Femur (tissue), 1 donor: ENCODE results near the gene GPC3.
A peak's percentile ranks its signal among the peaks of the same experiment; 100 is the strongest.
"Not testable (repeated sequence)": the region's sequence is repeated elsewhere in the genome, so short reads cannot be mapped to it uniquely, and the experiment has no call there.

Experiments
- DNase-seq: peaks from one replicate; pipeline ENCODE4 v3.0.0-alpha.2; 2017

Gene GPC3

GRCh38 chrX:133638285-133638684, 347.1 kb downstream of the GPC3 start:
- peak; percentile 39 for DNase-seq

GRCh38 chrX:133637765-133638164, 347.6 kb downstream of the GPC3 start:
- DNase-seq = no peak

GRCh38 chrX:133636009-133636408, 349.4 kb downstream of the GPC3 start:
- no peak for DNase-seq

GRCh38 chrX:133634416-133634815, 351.0 kb downstream of the GPC3 start:
- no peak for DNase-seq

- DNase-seq = no peak
These were observed 351.4 kb downstream of the GPC3 start for GRCh38 chrX:133633950-133634349.

GRCh38 chrX:133633162-133633561, 352.2 kb downstream of the GPC3 start:
- DNase-seq = no peak

- DNase-seq = no peak
These were observed 355.0 kb downstream of the GPC3 start for GRCh38 chrX:133630362-133630761.

GRCh38 chrX:133627673-133628072, 357.7 kb downstream of the GPC3 start:
- no peak for DNase-seq

GRCh38 chrX:133621384-133621783, 364.0 kb downstream of the GPC3 start:
- DNase-seq = not testable (repeated sequence)

GRCh38 chrX:133611676-133612075, 373.7 kb downstream of the GPC3 start:
- DNase-seq = no peak

- DNase-seq = no peak
These were observed 375.3 kb downstream of the GPC3 start for GRCh38 chrX:133610056-133610455.

- DNase-seq = no peak
These were observed 376.2 kb downstream of the GPC3 start for GRCh38 chrX:133609166-133609565.

- no peak for DNase-seq
These were observed 377.0 kb downstream of the GPC3 start for GRCh38 chrX:133608406-133608805.

GRCh38 chrX:133607419-133608348, 377.7 kb downstream of the GPC3 start:
- no peak for DNase-seq

GRCh38 chrX:133606990-133607389, 378.4 kb downstream of the GPC3 start:
- DNase-seq = no peak

GRCh38 chrX:133604801-133605200, 380.6 kb downstream of the GPC3 start:
- DNase-seq = no peak

GRCh38 chrX:133602881-133603280, 382.5 kb downstream of the GPC3 start:
- DNase-seq = no peak

- no peak for DNase-seq
These were observed 384.3 kb downstream of the GPC3 start for GRCh38 chrX:133601116-133601515.

GRCh38 chrX:133600536-133600935, 384.9 kb downstream of the GPC3 start:
- no peak for DNase-seq

GRCh38 chrX:133598601-133599335, 386.6 kb downstream of the GPC3 start:
- DNase-seq = no peak

GRCh38 chrX:133594156-133594555, 391.2 kb downstream of the GPC3 start:
- no peak for DNase-seq

GRCh38 chrX:133593531-133593930, 391.9 kb downstream of the GPC3 start:
- no peak for DNase-seq

GRCh38 chrX:133590703-133591505, 394.5 kb downstream of the GPC3 start:
- DNase-seq = no peak
